GM19468 (cell line): Measurements from ENCODE around the gene FRG1.
"Not testable (repeated sequence)": the region's sequence is repeated elsewhere in the genome, so short reads cannot be mapped to it uniquely, and the experiment has no call there.

ENCODE experiments used
- ATAC-seq: cut with Tn5 transposase; IDR thresholded peaks from one replicate; pipeline ENCODE4 v1.9.1; 2021; ENCODE audit warnings: mild to moderate bottlenecking, moderate library complexity, moderate number of reproducible peaks; ENCODE audit not compliant: unreplicated experiment; ENCODE audit errors: extremely low read depth

Gene FRG1

DNA sequence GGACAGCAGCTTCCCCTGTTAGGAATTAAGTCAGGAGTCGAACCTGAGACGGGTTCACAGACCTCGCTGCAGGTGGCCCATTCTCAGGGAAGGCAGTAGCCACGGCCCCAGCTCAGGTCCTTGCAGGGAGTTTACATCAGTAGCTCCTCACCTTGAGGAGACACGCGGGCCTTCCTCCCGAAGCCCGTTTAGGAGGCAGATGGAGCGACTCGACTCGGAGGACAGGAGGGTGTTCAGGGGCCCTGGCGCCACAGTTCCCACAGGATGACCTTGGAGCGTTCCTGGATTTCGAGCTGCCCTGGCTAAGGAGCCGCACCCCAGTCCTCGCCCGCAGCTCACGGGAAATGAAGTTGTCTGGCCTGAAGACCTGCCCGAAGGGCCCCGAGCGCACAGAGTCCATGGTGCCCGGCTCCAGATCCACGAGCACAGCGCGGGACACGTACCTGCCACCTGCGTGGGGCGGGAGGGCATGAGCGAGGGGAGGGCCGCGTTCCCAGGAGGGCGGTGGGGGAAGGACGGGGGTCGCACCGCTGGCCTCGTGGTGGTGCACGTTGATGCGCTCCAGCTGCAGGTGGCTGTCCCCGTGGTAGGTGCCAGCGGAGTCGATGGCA is 43.3 kb downstream of the FRG1 start:
- not testable (repeated sequence) for ATAC-seq

DNA sequence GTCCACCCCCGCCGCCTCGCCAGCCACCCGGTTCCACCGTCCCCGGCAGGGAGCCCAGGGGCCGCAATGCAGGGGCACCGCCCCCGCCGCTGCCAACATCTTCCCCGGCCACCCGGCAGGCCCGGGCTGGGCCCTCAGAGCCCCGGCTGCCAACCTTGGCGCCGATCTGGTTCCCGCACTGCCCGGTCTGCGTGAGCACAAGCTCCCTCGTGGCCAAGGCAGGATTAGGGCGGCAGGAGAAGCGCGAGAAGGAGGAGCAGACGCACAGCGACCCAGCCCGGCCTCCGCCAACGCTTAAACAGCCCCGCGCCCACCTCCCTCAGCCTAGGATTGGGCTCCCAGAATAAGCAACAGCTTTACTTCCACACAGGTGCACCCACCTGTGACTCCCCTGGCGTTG is 44.0 kb downstream of the FRG1 start:
- not testable (repeated sequence) for ATAC-seq

GRCh38 chr4:189985651-189986243 is 45.1 kb downstream of the FRG1 start:
- ATAC-seq, result not testable (repeated sequence)

DNA sequence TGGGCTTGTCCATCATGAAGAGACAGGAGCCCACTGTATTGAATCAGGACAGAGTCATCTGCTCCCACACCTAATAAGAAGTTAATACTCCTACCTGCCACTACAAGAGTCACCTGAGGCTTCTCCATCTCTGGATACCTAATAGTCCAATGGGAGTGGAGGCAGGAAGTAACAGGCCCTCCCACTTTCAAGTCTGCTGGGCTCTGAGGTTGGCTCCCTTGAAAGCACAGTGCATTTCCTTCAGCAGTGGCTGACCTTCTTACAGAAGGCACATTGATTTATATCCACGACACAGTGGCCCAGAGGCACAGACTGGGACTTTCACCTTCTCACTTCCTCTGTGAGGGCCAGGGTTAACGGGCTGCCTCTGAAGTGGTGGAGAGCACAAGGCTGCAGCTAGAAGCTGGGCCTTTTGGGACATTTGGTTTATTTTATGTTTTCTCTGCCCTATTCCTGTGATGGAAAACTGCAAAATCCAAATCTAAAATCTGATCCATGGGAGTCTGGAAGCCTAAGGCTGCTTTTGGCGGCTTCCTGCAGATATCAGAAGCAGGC is 48.3 kb downstream of the FRG1 start:
- no peak for ATAC-seq

GRCh38 chr4:189989941-189990340 is 49.3 kb downstream of the FRG1 start:
- ATAC-seq, result not testable (repeated sequence)
